ENCODE results near the gene MYO5C. TPM values are rescaled to one million over a fixed set of nuclear protein-coding genes. Genes with fewer than 3 reads are reported as not detected.

MYO5C gene
- total and polyA plus RNA-seq, 10 of the 15 experiments (the other 5 are each of a cell fraction or from before 2014, with no cell fraction given) = 0.29 to 1.3 (median 0.75) TPM

- Histone ChIP-seq H2AFZ (ENCODE audit: control insufficient read depth, low read depth, low read length) (no peak overlapping the region), H4K20me1 (ENCODE audit: control insufficient read depth, insufficient read depth) (no peaks in the 10 kb centered on the region), H3K9ac (ENCODE audit: control insufficient read depth, insufficient read depth, low read length) (no peak overlapping the region), H3K9me3 (replicated peaks; ENCODE audit: control insufficient read depth, insufficient read depth, low read length) (no peaks in the 10 kb centered on the region), H3K27ac (ENCODE audit: control insufficient read depth, insufficient read depth) (no peak overlapping the region), H3K4me2 (ENCODE audit: control insufficient read depth, insufficient read depth) (no peak overlapping the region), H3K4me1 (ENCODE audit: control insufficient read depth, insufficient read depth, low read length) (peaks cover 29% of the 10 kb centered on the region), H3K79me2 (ENCODE audit: control insufficient read depth, insufficient read depth, low read length) (no peaks in the 10 kb centered on the region), H3K4me3 (no peak overlapping the region), H3K27me3 (replicated peaks in 1 of 2; ENCODE audit: control insufficient read depth in 2 of 2, insufficient read depth in 2 of 2, low read length in 1 of 2) (no peaks in the 10 kb centered on the region), H3K36me3 (ENCODE audit: control insufficient read depth in 2 of 2, insufficient read depth in 2 of 2, low read length in 1 of 2) (no peaks in the 10 kb centered on the region)
- in situ Hi-C loops (cut with MboI) = no loop called here
- ChIA-PET RAD21 (ENCODE audit: unreplicated experiment) (interaction anchor here (0.6 to 11.0 kb wide), 11 partner anchors 8 to 474 kb away, joined by 3 to 121 read pairs (median 3); partner anchors contain the start of gene ARPP19), SMC1A (ENCODE audit: uncharacterized antibody, unreplicated experiment) (interaction anchor here (1.0 to 10.7 kb wide), 18 partner anchors 9 to 489 kb away, joined by 3 to 143 read pairs (median 4); no protein-coding TSS in a partner anchor), POLR2A (interaction anchor here (0.7 to 0.9 kb wide), 2 partner anchors 118 to 255 kb away, joined by 3 to 5 read pairs; no protein-coding TSS in a partner anchor), CTCF (interaction anchor here (0.9 to 10.5 kb wide), 12 partner anchors 10 to 474 kb away, joined by 3 to 191 read pairs (median 7); no protein-coding TSS in a partner anchor)
- no peak for DNase-seq (ENCODE audit: low read depth, low spot score)
- FAIRE-seq = no peak
- BruUV-seq (replicated peaks) = no TSS peak
- TF ChIP-seq NR2C2 (IDR thresholded peaks at IDR 0.05; ENCODE audit: borderline replicate concordance, control insufficient read depth, insufficient read length, low read depth) = no peak
- no peak for TF ChIP-seq ZNF274 (IDR thresholded peaks at IDR 0.05; ENCODE audit: insufficient read depth, insufficient read length)
- TF ChIP-seq WRNIP1 (IDR thresholded peaks at IDR 0.05; ENCODE audit: borderline replicate concordance, low read depth, low read length) = no peak
- no peak for TF ChIP-seq ZNF592 (IDR thresholded peaks at IDR 0.05)
- no peak for TF ChIP-seq ZNF384 (IDR thresholded peaks at IDR 0.05; ENCODE audit: borderline replicate concordance, low read depth, low read length)
- TF ChIP-seq POLR2AphosphoS5 (IDR thresholded peaks at IDR 0.05; ENCODE audit: low read length) = no peak
- TF ChIP-seq, protein P1, sequence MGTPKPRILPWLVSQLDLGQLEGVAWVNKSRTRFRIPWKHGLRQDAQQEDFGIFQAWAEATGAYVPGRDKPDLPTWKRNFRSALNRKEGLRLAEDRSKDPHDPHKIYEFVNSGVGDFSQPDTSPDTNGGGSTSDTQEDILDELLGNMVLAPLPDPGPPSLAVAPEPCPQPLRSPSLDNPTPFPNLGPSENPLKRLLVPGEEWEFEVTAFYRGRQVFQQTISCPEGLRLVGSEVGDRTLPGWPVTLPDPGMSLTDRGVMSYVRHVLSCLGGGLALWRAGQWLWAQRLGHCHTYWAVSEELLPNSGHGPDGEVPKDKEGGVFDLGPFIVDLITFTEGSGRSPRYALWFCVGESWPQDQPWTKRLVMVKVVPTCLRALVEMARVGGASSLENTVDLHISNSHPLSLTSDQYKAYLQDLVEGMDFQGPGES (IDR thresholded peaks at IDR 0.05) = no peak
- TF ChIP-seq RFX5 (IDR thresholded peaks at IDR 0.05; ENCODE audit: low read depth, low read length) = no peak
- TF ChIP-seq ZNF217 (IDR thresholded peaks at IDR 0.05) = no peak
- TF ChIP-seq NKRF (conservative IDR thresholded peaks at IDR 0.05) = no peak
- no peak for TF ChIP-seq CREM (IDR thresholded peaks at IDR 0.05; ENCODE audit: low read depth)
- no peak for TF ChIP-seq MTA2 (IDR thresholded peaks at IDR 0.05; ENCODE audit: low read depth)
- TF ChIP-seq ZBED1 (IDR thresholded peaks at IDR 0.05; ENCODE audit: borderline replicate concordance) = no peak
- TF ChIP-seq HCFC1 (IDR thresholded peaks at IDR 0.05; ENCODE audit: low read length) = no peak
- no peak for TF ChIP-seq IKZF2 (IDR thresholded peaks at IDR 0.05)
- intact Hi-C loops (cut with micrococcal nuclease; ENCODE audit: unreplicated experiment) = loop anchor here (5.0 kb wide), 2 partner anchors 209 to 309 kb away; partner anchors contain the start of gene ARPP19
- no peak for ATAC-seq
- WGBS (ENCODE audit: insufficient coverage, insufficient replicate concordance, low lambda C conversion rate, missing lambda C conversion rate) = 97% methylated on average over 5 of the region's 5 CpGs
These were observed 37.1 kb downstream of the MYO5C start for GRCh38 chr15:52258461-52258860.

Data from GM12878 (cell line).